Neutrophil (primary cell): Measurements from ENCODE around the gene DSPP.

Experiments used
- H3K27ac ChIP-seq: fragments of 200-600 bp; sonication (generic); 2 replicates; pipeline ENCODE4 v1.5.1; 2016; ENCODE audit warnings: mild to moderate bottlenecking, moderate library complexity
- H3K27me3 ChIP-seq: fragments of 200-600 bp; sonication (generic); 2 replicates; pipeline ENCODE4 v1.6.0; 2016; ENCODE audit warnings: mild to moderate bottlenecking
- H3K36me3 ChIP-seq: fragments of 200-600 bp; sonication (generic); 2 replicates; pipeline ENCODE4 v1.5.1; 2017
- H3K4me1 ChIP-seq, 2 experiments: fragments of 200-600 bp in 1 of 2; sonication (generic) in 1 of 2; 1 replicate in 1 of 2; 2 replicates in 1 of 2; pipeline versions ENCODE4 v1.5.1 to v1.6.1; 2013 to 2016; ENCODE audit warnings: low read depth in 1 of 2, low read length in 1 of 2, mild to moderate bottlenecking in 1 of 2, moderate library complexity in 1 of 2; ENCODE audit not compliant: control insufficient read depth in 1 of 2, insufficient read depth in 1 of 2
- H3K4me3 ChIP-seq, 2 experiments: fragments of 200-600 bp in 1 of 2; sonication (generic) in 1 of 2; 1 replicate in 1 of 2; 2 replicates in 1 of 2; pipeline ENCODE4 v1.5.1; 2013 to 2016; ENCODE audit warnings: low read depth in 1 of 2, low read length in 1 of 2, mild to moderate bottlenecking in 1 of 2, moderate library complexity in 1 of 2
- H3K9me3 ChIP-seq: fragments of 200-600 bp; sonication (generic); 2 replicates; pipeline ENCODE4 v1.5.1; 2016
- TF ChIP-seq, protein P1 (sequence below): fragments of 200-600 bp; sonication (generic); IDR thresholded peaks from 2 replicates; pipeline ENCODE4 v1.5.1; 2016; ENCODE audit warnings: antibody characterized with exemption

Gene DSPP

GRCh38 chr4:87614292-87614890 lies 6.1 kb downstream of the DSPP start:
- Histone ChIP-seq H3K9me3 (no peaks in the 10 kb centered on the region), H3K4me3 (no peak overlapping the region), H3K36me3 (no peaks in the 10 kb centered on the region), H3K27me3 (peaks cover 6% of the 10 kb centered on the region), H3K4me1 (no peaks in the 10 kb centered on the region), H3K27ac (no peak overlapping the region)
- TF ChIP-seq, protein P1, sequence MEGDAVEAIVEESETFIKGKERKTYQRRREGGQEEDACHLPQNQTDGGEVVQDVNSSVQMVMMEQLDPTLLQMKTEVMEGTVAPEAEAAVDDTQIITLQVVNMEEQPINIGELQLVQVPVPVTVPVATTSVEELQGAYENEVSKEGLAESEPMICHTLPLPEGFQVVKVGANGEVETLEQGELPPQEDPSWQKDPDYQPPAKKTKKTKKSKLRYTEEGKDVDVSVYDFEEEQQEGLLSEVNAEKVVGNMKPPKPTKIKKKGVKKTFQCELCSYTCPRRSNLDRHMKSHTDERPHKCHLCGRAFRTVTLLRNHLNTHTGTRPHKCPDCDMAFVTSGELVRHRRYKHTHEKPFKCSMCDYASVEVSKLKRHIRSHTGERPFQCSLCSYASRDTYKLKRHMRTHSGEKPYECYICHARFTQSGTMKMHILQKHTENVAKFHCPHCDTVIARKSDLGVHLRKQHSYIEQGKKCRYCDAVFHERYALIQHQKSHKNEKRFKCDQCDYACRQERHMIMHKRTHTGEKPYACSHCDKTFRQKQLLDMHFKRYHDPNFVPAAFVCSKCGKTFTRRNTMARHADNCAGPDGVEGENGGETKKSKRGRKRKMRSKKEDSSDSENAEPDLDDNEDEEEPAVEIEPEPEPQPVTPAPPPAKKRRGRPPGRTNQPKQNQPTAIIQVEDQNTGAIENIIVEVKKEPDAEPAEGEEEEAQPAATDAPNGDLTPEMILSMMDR = no peak

- Histone ChIP-seq H3K4me3 (no peak overlapping the region), H3K27me3 (peaks cover 6% of the 10 kb centered on the region), H3K9me3 (no peaks in the 10 kb centered on the region), H3K36me3 (no peaks in the 10 kb centered on the region), H3K27ac (no peak overlapping the region), H3K4me1 (no peaks in the 10 kb centered on the region)
- TF ChIP-seq, protein P1 = no peak
Measured at GRCh38 chr4:87616268-87616667, 7.9 kb downstream of the DSPP start.

DNA sequence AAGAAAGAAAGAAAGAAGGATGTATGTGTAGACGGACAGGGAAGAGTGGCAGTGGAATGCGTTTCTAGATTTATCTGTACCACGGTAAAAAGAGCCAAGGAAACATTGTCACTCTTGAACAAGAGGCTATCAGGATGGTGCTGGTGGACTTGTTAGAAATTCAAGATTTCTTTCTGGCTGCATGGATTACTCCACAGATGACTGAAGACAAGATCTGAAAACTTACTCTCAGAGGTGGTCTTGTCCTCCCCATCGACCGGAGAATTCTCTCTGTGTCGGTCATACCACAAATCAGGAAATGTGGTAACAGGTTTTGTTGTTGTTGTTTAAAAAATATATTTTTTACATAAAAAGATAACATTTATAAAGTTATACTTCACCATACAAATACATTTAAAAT lies 11.8 kb downstream of the DSPP start:
- TF ChIP-seq, protein P1 = no peak
- Histone ChIP-seq H3K4me1 (no peaks in the 10 kb centered on the region), H3K9me3 (no peaks in the 10 kb centered on the region), H3K4me3 (no peak overlapping the region), H3K27ac (no peak overlapping the region), H3K27me3 (peaks cover 6% of the 10 kb centered on the region), H3K36me3 (no peaks in the 10 kb centered on the region)

DNA sequence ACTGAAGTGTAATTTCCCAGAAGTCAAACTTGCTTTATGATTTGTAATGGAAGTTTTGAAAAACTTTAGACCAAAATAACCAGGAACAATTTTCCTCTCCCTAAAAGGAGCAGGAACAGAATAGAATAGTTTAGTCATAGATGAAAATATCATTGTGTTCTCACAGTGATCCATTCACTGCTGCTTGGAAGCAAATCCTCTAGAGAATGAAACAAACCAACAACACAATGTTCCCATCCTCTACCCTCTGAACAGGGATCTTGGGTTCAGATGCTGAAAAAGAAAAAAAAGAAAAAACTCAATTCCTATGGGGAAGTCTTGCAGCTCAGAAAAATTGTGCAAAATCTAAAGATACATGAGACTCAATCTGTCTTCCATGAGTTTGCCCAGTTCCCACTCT lies 12.2 kb downstream of the DSPP start:
- no peak overlapping the region for H3K4me3 ChIP-seq
- H3K4me1 ChIP-seq = no peaks in the 10 kb centered on the region
- no peaks in the 10 kb centered on the region for H3K9me3 ChIP-seq
- TF ChIP-seq, protein P1 = no peak
- H3K27ac ChIP-seq = no peak overlapping the region
- no peaks in the 10 kb centered on the region for H3K36me3 ChIP-seq
- H3K27me3 ChIP-seq = peaks cover 6% of the 10 kb centered on the region

GRCh38 chr4:87622303-87622702 lies 14.0 kb downstream of the DSPP start:
- TF ChIP-seq, protein P1 = no peak
- Histone ChIP-seq H3K4me1 (no peaks in the 10 kb centered on the region), H3K27me3 (peaks cover 6% of the 10 kb centered on the region), H3K27ac (no peak overlapping the region), H3K36me3 (no peaks in the 10 kb centered on the region), H3K9me3 (no peaks in the 10 kb centered on the region), H3K4me3 (no peak overlapping the region)

DNA sequence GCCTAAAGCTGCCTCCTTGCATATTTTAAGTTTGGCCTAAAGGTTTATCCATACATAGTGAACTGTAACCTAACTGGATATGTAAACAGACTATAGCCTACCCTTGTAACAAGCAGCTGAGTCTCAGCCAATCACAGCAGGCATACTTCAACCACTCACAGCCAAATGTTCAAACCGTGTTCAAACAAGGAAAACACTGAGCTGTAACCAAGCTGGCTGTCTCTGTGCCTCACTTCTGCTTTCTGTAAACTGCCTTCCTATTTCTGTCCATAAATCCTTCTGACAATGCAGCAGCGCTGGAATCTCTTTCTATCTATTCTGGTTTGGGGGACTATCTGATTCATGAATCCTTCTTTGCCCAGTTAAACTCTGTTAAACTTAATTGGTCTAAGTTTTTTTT lies 16.4 kb downstream of the DSPP start:
- H3K4me3 ChIP-seq = no peak overlapping the region
- no peak overlapping the region for H3K27ac ChIP-seq
- no peaks in the 10 kb centered on the region for H3K36me3 ChIP-seq
- no peaks in the 10 kb centered on the region for H3K9me3 ChIP-seq
- no peaks in the 10 kb centered on the region for H3K27me3 ChIP-seq
- TF ChIP-seq, protein P1 = no peak
- no peaks in the 10 kb centered on the region for H3K4me1 ChIP-seq
